ENCODE data around the gene CCDC92B.

CCDC92B gene

GRCh38 chr17:2707721-2708584 is 41.5 kb downstream of the CCDC92B start:
- Mint-ChIP-seq H3K36me3 (peaks cover 1% of the 10 kb centered on the region), H3K4me1 (peaks cover 35% of the 10 kb centered on the region), H3K27ac (no peak overlapping the region), H3K4me3 (no peak overlapping the region), H3K27me3 (no peaks in the 10 kb centered on the region), H3K9me3 (no peaks in the 10 kb centered on the region)
- CTCF ChIA-PET, result interaction anchor here (1.1 to 2.2 kb wide), 2 partner anchors 11 to 326 kb away, joined by 3 to 5 read pairs; no protein-coding TSS in a partner anchor
- DNase-seq, result peak; percentile 46

- no peak for DNase-seq
- CTCF ChIA-PET, result interaction anchor here (1.0 to 2.2 kb wide), 3 partner anchors 10 to 325 kb away, joined by 3 to 5 read pairs (median 4); no protein-coding TSS in a partner anchor
- Mint-ChIP-seq H3K4me3 (no peak overlapping the region), H3K9me3 (no peaks in the 10 kb centered on the region), H3K4me1 (peaks cover 26% of the 10 kb centered on the region), H3K27me3 (no peaks in the 10 kb centered on the region), H3K36me3 (peaks cover 1% of the 10 kb centered on the region), H3K27ac (no peak overlapping the region)
These were observed 42.4 kb downstream of the CCDC92B start for GRCh38 chr17:2706911-2707510.

GRCh38 chr17:2705888-2706795 is 43.3 kb downstream of the CCDC92B start:
- H3K27me3 Mint-ChIP-seq, result no peaks in the 10 kb centered on the region
- CTCF ChIA-PET, result interaction anchor here (1.0 kb wide), 1 partner anchor 33 kb away, joined by 4 read pairs; no protein-coding TSS in a partner anchor
- no peak overlapping the region for H3K4me3 Mint-ChIP-seq
- no peaks in the 10 kb centered on the region for H3K9me3 Mint-ChIP-seq
- peaks cover 25% of the 10 kb centered on the region for H3K4me1 Mint-ChIP-seq
- peaks cover 1% of the 10 kb centered on the region for H3K36me3 Mint-ChIP-seq
- no peak overlapping the region for H3K27ac Mint-ChIP-seq
- no peak for DNase-seq

GRCh38 chr17:2705263-2705662 is 44.2 kb downstream of the CCDC92B start:
- no peak for DNase-seq
- no peaks in the 10 kb centered on the region for H3K9me3 Mint-ChIP-seq
- peaks cover 19% of the 10 kb centered on the region for H3K4me1 Mint-ChIP-seq
- H3K27ac Mint-ChIP-seq, result no peak overlapping the region
- CTCF ChIA-PET, result no interaction called here
- no peaks in the 10 kb centered on the region for H3K27me3 Mint-ChIP-seq
- H3K4me3 Mint-ChIP-seq, result no peak overlapping the region
- peaks cover 1% of the 10 kb centered on the region for H3K36me3 Mint-ChIP-seq

- H3K36me3 Mint-ChIP-seq, result peaks cover 4% of the 10 kb centered on the region
- CTCF ChIA-PET, result no interaction called here
These were observed 44.6 kb downstream of the CCDC92B start for GRCh38 chr17:2704890-2705248.

GRCh38 chr17:2704031-2704889 is 45.2 kb downstream of the CCDC92B start:
- Mint-ChIP-seq H3K27ac (no peak overlapping the region), H3K4me1 (peaks cover 9% of the 10 kb centered on the region), H3K4me3 (no peak overlapping the region), H3K27me3 (no peaks in the 10 kb centered on the region), H3K36me3 (peaks cover 6% of the 10 kb centered on the region), H3K9me3 (no peaks in the 10 kb centered on the region)
- CTCF ChIA-PET, result no interaction called here
- no peak for DNase-seq

More at GRCh38 chr17:2704890-2705248, 44.6 kb downstream of the CCDC92B start:
- Mint-ChIP-seq H3K9me3 (no peaks in the 10 kb centered on the region), H3K4me1 (peaks cover 15% of the 10 kb centered on the region), H3K27me3 (no peaks in the 10 kb centered on the region), H3K4me3 (no peak overlapping the region), H3K27ac (no peak overlapping the region)
- no peak for DNase-seq

GRCh38 chr17:2703606-2704005 is 45.8 kb downstream of the CCDC92B start:
- H3K27ac Mint-ChIP-seq, result no peak overlapping the region
- no peaks in the 10 kb centered on the region for H3K27me3 Mint-ChIP-seq
- peaks cover 6% of the 10 kb centered on the region for H3K36me3 Mint-ChIP-seq
- peaks cover 3% of the 10 kb centered on the region for H3K4me1 Mint-ChIP-seq
- CTCF ChIA-PET, result no interaction called here
- no peaks in the 10 kb centered on the region for H3K9me3 Mint-ChIP-seq
- no peak for DNase-seq
- no peak overlapping the region for H3K4me3 Mint-ChIP-seq

- no peak overlapping the region for H3K27ac Mint-ChIP-seq
- no peaks in the 10 kb centered on the region for H3K9me3 Mint-ChIP-seq
- CTCF ChIA-PET, result no interaction called here
- peaks cover under 1% of the 10 kb centered on the region for H3K4me1 Mint-ChIP-seq
- no peak overlapping the region for H3K4me3 Mint-ChIP-seq
- peaks cover 6% of the 10 kb centered on the region for H3K36me3 Mint-ChIP-seq
- no peak for DNase-seq
- H3K27me3 Mint-ChIP-seq, result no peaks in the 10 kb centered on the region
These were observed 46.3 kb downstream of the CCDC92B start for GRCh38 chr17:2703181-2703580.

- no peak overlapping the region for H3K4me3 Mint-ChIP-seq
- no peaks in the 10 kb centered on the region for H3K4me1 Mint-ChIP-seq
- H3K27ac Mint-ChIP-seq, result no peak overlapping the region
- CTCF ChIA-PET, result no interaction called here
- no peaks in the 10 kb centered on the region for H3K27me3 Mint-ChIP-seq
- peaks cover 6% of the 10 kb centered on the region for H3K36me3 Mint-ChIP-seq
- no peaks in the 10 kb centered on the region for H3K9me3 Mint-ChIP-seq
- DNase-seq, result no peak
These were observed 47.3 kb downstream of the CCDC92B start for GRCh38 chr17:2701996-2702741.

- Mint-ChIP-seq H3K4me3 (no peak overlapping the region), H3K9me3 (no peaks in the 10 kb centered on the region), H3K36me3 (peaks cover 8% of the 10 kb centered on the region), H3K27me3 (no peaks in the 10 kb centered on the region), H3K4me1 (no peaks in the 10 kb centered on the region), H3K27ac (no peak overlapping the region)
- CTCF ChIA-PET, result no interaction called here
- DNase-seq, result peak; percentile 13
These were observed 48.1 kb downstream of the CCDC92B start for GRCh38 chr17:2701161-2701995.

- Mint-ChIP-seq H3K36me3 (peaks cover 8% of the 10 kb centered on the region), H3K27ac (no peak overlapping the region), H3K4me3 (no peak overlapping the region), H3K27me3 (no peaks in the 10 kb centered on the region), H3K4me1 (no peaks in the 10 kb centered on the region), H3K9me3 (no peaks in the 10 kb centered on the region)
- DNase-seq, result no peak
- CTCF ChIA-PET, result no interaction called here
These were observed 48.8 kb downstream of the CCDC92B start for GRCh38 chr17:2700491-2701141.

- Mint-ChIP-seq H3K27ac (no peak overlapping the region), H3K27me3 (no peaks in the 10 kb centered on the region), H3K36me3 (peaks cover 8% of the 10 kb centered on the region), H3K4me1 (no peaks in the 10 kb centered on the region), H3K4me3 (no peak overlapping the region), H3K9me3 (no peaks in the 10 kb centered on the region)
- no peak for DNase-seq
- CTCF ChIA-PET, result no interaction called here
These were observed 49.4 kb downstream of the CCDC92B start for GRCh38 chr17:2700030-2700490.

Measured in activated naive CD4-positive, alpha-beta T cell treated with anti-CD3 and anti-CD28 coated beads, Interleukin-2, amount 10 ng/mL, durations not matched to agents 7 days and 5 days (primary cell).